ENCODE measurements around the gene SMAGP.
A peak's percentile ranks its signal among the peaks of the same experiment; 100 is the strongest.
"Not testable (repeated sequence)": the region's sequence is repeated elsewhere in the genome, so short reads cannot be mapped to it uniquely, and the experiment has no call there.

Gene SMAGP

GRCh38 chr12:51245476-51246253, 24.6 kb downstream of the SMAGP start:
- TF ChIP-seq GATA1 (IDR thresholded peaks at IDR 0.05; ENCODE audit: low read depth, low read length) = no peak
- TF ChIP-seq POLR2A (IDR thresholded peaks at IDR 0.05; ENCODE audit: low read length) = no peak

GRCh38 chr12:51244269-51244668, 25.9 kb downstream of the SMAGP start:
- no peak for TF ChIP-seq GATA1 (IDR thresholded peaks at IDR 0.05; ENCODE audit: low read depth, low read length)
- TF ChIP-seq POLR2A (IDR thresholded peaks at IDR 0.05; ENCODE audit: low read length) = peak; percentile 23
- no peak for DNase-seq

More at GRCh38 chr12:51245476-51246253, 24.6 kb downstream of the SMAGP start:
- no peak for DNase-seq

- DNase-seq = no peak
- TF ChIP-seq POLR2A (IDR thresholded peaks at IDR 0.05; ENCODE audit: low read length) (no peak), GATA1 (IDR thresholded peaks at IDR 0.05; ENCODE audit: low read depth, low read length) (no peak)
Observed at GRCh38 chr12:51242876-51243275, 27.3 kb downstream of the SMAGP start.

GRCh38 chr12:51242120-51242519, 28.1 kb downstream of the SMAGP start:
- no peak for TF ChIP-seq GATA1 (IDR thresholded peaks at IDR 0.05; ENCODE audit: low read depth, low read length)
- TF ChIP-seq POLR2A (IDR thresholded peaks at IDR 0.05; ENCODE audit: low read length) = no peak
- no peak for DNase-seq

GRCh38 chr12:51240971-51241370, 29.2 kb downstream of the SMAGP start:
- TF ChIP-seq GATA1 (IDR thresholded peaks at IDR 0.05; ENCODE audit: low read depth, low read length) = no peak
- no peak for TF ChIP-seq POLR2A (IDR thresholded peaks at IDR 0.05; ENCODE audit: low read length)
- DNase-seq = no peak

GRCh38 chr12:51238510-51239334, 31.5 kb downstream of the SMAGP start, which contains the start of gene DAZAP2:
Gene DAZAP2 (plus strand): TSS chr12:51238826. CDS start chr12:51238908, 82 bp downstream.
- peak; percentile 96 to 97 for DNase-seq
- no peak for TF ChIP-seq GATA1 (IDR thresholded peaks at IDR 0.05; ENCODE audit: low read depth, low read length)
- peak; percentile 97 for TF ChIP-seq POLR2A (IDR thresholded peaks at IDR 0.05; ENCODE audit: low read length)

- DNase-seq = no peak
- TF ChIP-seq GATA1 (IDR thresholded peaks at IDR 0.05; ENCODE audit: low read depth, low read length) (no peak), POLR2A (IDR thresholded peaks at IDR 0.05; ENCODE audit: low read length) (no peak)
Observed at GRCh38 chr12:51238037-51238509, 32.1 kb downstream of the SMAGP start.

GRCh38 chr12:51234530-51234929, 35.7 kb downstream of the SMAGP start:
- TF ChIP-seq POLR2A (IDR thresholded peaks at IDR 0.05; ENCODE audit: low read length) (no peak), GATA1 (IDR thresholded peaks at IDR 0.05; ENCODE audit: low read depth, low read length) (no peak)
- peak; percentile 30 to 70 for DNase-seq

GRCh38 chr12:51232642-51233041, 37.6 kb downstream of the SMAGP start:
- DNase-seq = no peak
- TF ChIP-seq GATA1 (IDR thresholded peaks at IDR 0.05; ENCODE audit: low read depth, low read length) = no peak
- TF ChIP-seq POLR2A (IDR thresholded peaks at IDR 0.05; ENCODE audit: low read length) = no peak

- no peak for TF ChIP-seq POLR2A (IDR thresholded peaks at IDR 0.05; ENCODE audit: low read length)
- no peak for TF ChIP-seq GATA1 (IDR thresholded peaks at IDR 0.05; ENCODE audit: low read depth, low read length)
- DNase-seq = no peak
Observed at GRCh38 chr12:51229116-51229809, 41.0 kb downstream of the SMAGP start.

GRCh38 chr12:51227962-51228361, 42.3 kb downstream of the SMAGP start:
- no peak for TF ChIP-seq GATA1 (IDR thresholded peaks at IDR 0.05; ENCODE audit: low read depth, low read length)
- TF ChIP-seq POLR2A (IDR thresholded peaks at IDR 0.05; ENCODE audit: low read length) = no peak
- DNase-seq = no peak

GRCh38 chr12:51227112-51227511, 43.1 kb downstream of the SMAGP start:
- not testable (repeated sequence) for DNase-seq

- TF ChIP-seq GATA1 (IDR thresholded peaks at IDR 0.05; ENCODE audit: low read depth, low read length) (no peak), POLR2A (IDR thresholded peaks at IDR 0.05; ENCODE audit: low read length) (no peak)
Observed at GRCh38 chr12:51225771-51226170, 44.4 kb downstream of the SMAGP start.

GRCh38 chr12:51225234-51225633, 45.0 kb downstream of the SMAGP start:
- DNase-seq = no peak
- TF ChIP-seq GATA1 (IDR thresholded peaks at IDR 0.05; ENCODE audit: low read depth, low read length) (no peak), POLR2A (IDR thresholded peaks at IDR 0.05; ENCODE audit: low read length) (no peak)

More at GRCh38 chr12:51225771-51226170, 44.4 kb downstream of the SMAGP start:
- no peak for DNase-seq
